BLaER1 treated with 17β-estradiol and CSF1 and Interleukin-3, amounts not matched to agents 10 nM and 100 nM (cell line): ENCODE data around the gene KLF17.
A peak's percentile ranks its signal among the peaks of the same experiment; 100 is the strongest.

Experiments used
- H3K27ac ChIP-seq, 11 experiments: shearing (Covaris generic); formaldehyde crosslinking; 2 replicates each; pipeline ENCODE4 v1.8.1; 2022
- H3K27me3 ChIP-seq, 11 experiments: shearing (Covaris generic); formaldehyde crosslinking; 2 replicates each; pipeline ENCODE4 v1.8.1; 2022
- H3K36me3 ChIP-seq, 11 experiments: shearing (Covaris generic); formaldehyde crosslinking; 2 replicates each; pipeline ENCODE4 v1.8.1; 2022
- H3K4me1 ChIP-seq, 10 experiments: shearing (Covaris generic); formaldehyde crosslinking; 2 replicates each; pipeline ENCODE4 v1.8.1; 2022
- H3K4me2 ChIP-seq, 11 experiments: shearing (Covaris generic); formaldehyde crosslinking; 2 replicates each; pipeline ENCODE4 v1.8.1; 2022
- H3K4me3 ChIP-seq, 10 experiments: shearing (Covaris generic); formaldehyde crosslinking; 2 replicates each; pipeline ENCODE4 v1.8.1; 2022
- H3K9ac ChIP-seq, 11 experiments: shearing (Covaris generic); formaldehyde crosslinking; 2 replicates each; pipeline ENCODE4 v1.8.1; 2022
- H3K9me3 ChIP-seq, 11 experiments: shearing (Covaris generic); formaldehyde crosslinking; replicated peaks in 1 of 11; 2 replicates each; pipeline ENCODE4 v1.8.1; 2022
- H4K20me1 ChIP-seq, 11 experiments: shearing (Covaris generic); formaldehyde crosslinking; 2 replicates each; pipeline ENCODE4 v1.8.1; 2022
- Cebpa-rat ChIP-seq, 11 experiments: shearing (Covaris generic); IDR thresholded peaks; 2 replicates each; pipeline ENCODE4 v1.8.1; 2022

The KLF17 gene

DNA sequence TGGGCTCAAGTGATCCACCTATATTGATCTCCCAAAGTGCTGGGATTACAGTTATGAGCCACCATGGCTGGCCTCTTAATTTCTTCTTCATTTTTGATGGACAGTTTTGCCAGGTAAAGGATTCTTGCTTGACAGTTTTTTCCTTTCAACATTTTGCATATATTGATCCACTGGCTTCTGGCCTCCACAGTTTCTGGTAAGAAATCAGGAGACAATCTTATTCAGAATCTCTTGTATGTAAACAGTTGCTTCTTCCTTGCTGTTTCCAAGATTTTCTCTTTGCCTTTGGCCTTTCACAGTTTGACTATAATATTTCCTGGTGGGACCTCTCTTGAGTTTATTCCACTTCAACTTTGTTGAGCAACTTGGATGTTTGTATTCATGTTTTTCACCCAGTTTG lies 42.9 kb downstream of the KLF17 start:
- no peak for TF ChIP-seq Cebpa-rat (IDR thresholded peaks at IDR 0.05)
- Histone ChIP-seq H4K20me1 (no peaks in the 10 kb centered on the region), H3K9ac (no peak overlapping the region), H3K36me3 (no peaks in the 10 kb centered on the region), H3K4me1 (no peaks in the 10 kb centered on the region), H3K4me3 (no peak overlapping the region), H3K9me3 (peaks cover 0 to 18% (median 4%) of the 10 kb centered on the region in 11 experiments; a peak in 5 of 22 replicates), H3K4me2 (no peak overlapping the region), H3K27me3 (no peaks in the 10 kb centered on the region), H3K27ac (no peak overlapping the region)

DNA sequence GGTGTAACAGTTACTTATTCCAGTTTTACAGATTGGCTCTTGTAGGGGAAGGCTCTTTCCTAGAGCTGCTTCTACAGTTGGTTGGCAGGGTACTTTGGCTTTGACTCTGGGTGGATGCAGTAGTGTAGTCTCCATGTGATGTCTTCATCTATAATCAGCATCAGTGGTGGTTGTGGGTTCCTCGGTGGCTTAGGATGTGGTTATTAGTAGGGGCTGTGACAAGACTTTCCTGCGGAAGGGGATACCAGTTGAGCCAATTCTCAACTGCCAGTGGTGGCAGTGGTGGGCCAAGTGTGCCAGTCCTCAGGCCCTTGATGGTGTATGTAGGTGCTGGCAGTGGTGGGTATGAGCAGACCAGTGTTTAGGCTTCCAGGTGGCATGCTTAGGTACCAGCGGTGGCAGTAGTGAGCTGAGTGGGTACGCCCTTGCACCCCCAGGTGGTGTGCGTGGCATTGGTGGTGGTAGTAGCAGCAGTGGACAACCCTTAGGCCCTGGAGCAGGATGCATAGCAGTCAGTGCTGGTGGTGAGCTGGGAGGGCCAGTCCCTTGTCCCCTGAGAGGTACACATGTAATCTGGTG lies 50.0 kb downstream of the KLF17 start:
- Histone ChIP-seq H3K4me2 (peak overlapping the region in 9 of 11 experiments; percentile 26 to 74 (median 64); a peak in 18 of 22 replicates), H4K20me1 (no peaks in the 10 kb centered on the region), H3K27ac (no peak overlapping the region; a peak in 1 of 22 replicates), H3K9ac (no peak overlapping the region), H3K27me3 (no peaks in the 10 kb centered on the region), H3K4me3 (no peak overlapping the region), H3K9me3 (peaks cover 41 to 73% (median 53%) of the 10 kb centered on the region in 11 experiments), H3K4me1 (peaks cover 0 to 16% (median 14%) of the 10 kb centered on the region in 10 experiments; a peak in 15 of 20 replicates), H3K36me3 (no peaks in the 10 kb centered on the region; a peak in 1 of 22 replicates)
- TF ChIP-seq Cebpa-rat (IDR thresholded peaks at IDR 0.05): no peak

DNA sequence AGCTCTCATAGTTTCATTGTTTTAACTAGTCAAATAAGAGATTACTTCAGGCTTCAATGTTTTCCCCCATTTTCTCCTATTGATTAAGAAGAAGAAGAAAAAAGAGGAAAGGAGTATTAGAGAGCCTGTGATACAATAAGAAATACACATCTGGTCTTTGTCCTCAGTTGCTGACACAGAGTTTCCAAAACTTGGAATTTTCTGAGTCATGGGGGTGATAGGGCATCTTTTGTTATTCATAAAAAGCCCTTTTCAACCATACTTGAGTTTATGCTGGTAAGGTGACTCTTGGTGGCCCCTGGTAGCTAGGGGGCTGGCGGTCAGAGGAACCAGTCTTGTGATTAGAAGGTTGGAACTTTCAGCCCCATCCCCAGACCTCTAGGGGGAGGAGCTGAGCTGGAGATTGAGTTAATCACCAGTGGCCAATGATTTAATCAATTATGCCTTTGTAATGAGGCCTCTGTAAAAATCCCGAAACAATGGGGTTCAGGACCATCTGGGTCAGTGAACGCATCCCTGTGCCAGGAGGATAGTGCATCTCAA lies 51.7 kb downstream of the KLF17 start:
- H4K20me1 ChIP-seq: no peaks in the 10 kb centered on the region
- H3K4me3 ChIP-seq: no peak overlapping the region
- no peak for TF ChIP-seq Cebpa-rat (IDR thresholded peaks at IDR 0.05)
- H3K27me3 ChIP-seq: no peaks in the 10 kb centered on the region
- no peak overlapping the region for H3K4me2 ChIP-seq
- H3K4me1 ChIP-seq: peaks cover 0 to 16% (median 14%) of the 10 kb centered on the region in 10 experiments; a peak in 15 of 20 replicates
- H3K9ac ChIP-seq: no peak overlapping the region
- H3K9me3 ChIP-seq: peaks cover 59 to 90% (median 71%) of the 10 kb centered on the region in 11 experiments
- no peak overlapping the region for H3K27ac ChIP-seq
- peaks cover 0 to 4% (median 0%) of the 10 kb centered on the region in 11 experiments; a peak in 2 of 22 replicates for H3K36me3 ChIP-seq

DNA sequence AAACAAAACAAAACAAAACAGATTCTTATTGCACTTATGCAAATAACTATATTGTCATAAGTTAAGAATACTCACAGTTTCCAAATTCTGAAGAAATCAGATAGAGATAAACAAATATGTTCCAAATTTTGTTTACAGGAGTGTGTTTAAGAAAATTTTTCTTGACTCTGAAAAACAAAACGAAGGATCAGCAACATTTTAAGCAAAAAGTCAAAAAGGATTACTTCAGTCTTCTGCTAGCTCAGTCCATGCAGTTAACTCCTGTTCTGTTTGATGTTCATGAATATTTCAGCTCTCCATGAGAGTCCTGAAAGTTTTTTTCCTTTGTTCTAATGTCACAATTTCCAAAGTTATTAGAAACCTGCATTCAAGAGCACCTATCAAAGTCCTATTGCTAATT lies 56.0 kb downstream of the KLF17 start:
- peaks cover 0 to 4% (median 0%) of the 10 kb centered on the region in 11 experiments; a peak in 2 of 22 replicates for H3K36me3 ChIP-seq
- H3K9me3 ChIP-seq: peaks cover 60 to 84% (median 78%) of the 10 kb centered on the region in 11 experiments
- TF ChIP-seq Cebpa-rat (IDR thresholded peaks at IDR 0.05): no peak
- no peak overlapping the region for H3K9ac ChIP-seq
- no peak overlapping the region for H3K4me2 ChIP-seq
- no peaks in the 10 kb centered on the region for H4K20me1 ChIP-seq
- no peaks in the 10 kb centered on the region for H3K27me3 ChIP-seq
- H3K4me3 ChIP-seq: no peak overlapping the region
- H3K4me1 ChIP-seq: peaks cover 0 to 2% (median under 1%) of the 10 kb centered on the region in 10 experiments; a peak in 8 of 20 replicates
- no peak overlapping the region for H3K27ac ChIP-seq
